Activated CD4-positive, alpha-beta T cell treated with anti-CD3 and anti-CD28 coated beads for 1 hour (primary cell): ENCODE data around the gene RMI2.
A peak's percentile ranks its signal among the peaks of the same experiment; 100 is the strongest.

Experiments used
- DNase-seq: peaks from one replicate; pipeline ENCODE4 v3.0.0-alpha.2; 2020

Gene RMI2

GRCh38 chr16:11329071-11329491, 16.2 kb upstream of the RMI2 start:
- no peak for DNase-seq

GRCh38 chr16:11329891-11330290, 15.4 kb upstream of the RMI2 start:
- no peak for DNase-seq

- DNase-seq, result no peak
These were observed 14.6 kb upstream of the RMI2 start for GRCh38 chr16:11330526-11331237.

- DNase-seq, result no peak
These were observed 13.3 kb upstream of the RMI2 start for GRCh38 chr16:11331967-11332366.

- no peak for DNase-seq
These were observed 12.2 kb upstream of the RMI2 start for GRCh38 chr16:11333010-11333409.

GRCh38 chr16:11333702-11334101, 11.6 kb upstream of the RMI2 start:
- DNase-seq, result no peak

GRCh38 chr16:11334831-11335404, 10.3 kb upstream of the RMI2 start:
- DNase-seq, result no peak

- no peak for DNase-seq
These were observed 6.2 kb upstream of the RMI2 start for GRCh38 chr16:11339075-11339474.

- DNase-seq, result no peak
These were observed 4.5 kb upstream of the RMI2 start for GRCh38 chr16:11340710-11341109.

GRCh38 chr16:11341371-11341770, 3.9 kb upstream of the RMI2 start:
- no peak for DNase-seq

GRCh38 chr16:11342021-11342855, 3.0 kb upstream of the RMI2 start:
- no peak for DNase-seq

GRCh38 chr16:11346700-11347319, 1.6 kb downstream of the RMI2 start:
- DNase-seq, result no peak

- no peak for DNase-seq
These were observed 2.6 kb downstream of the RMI2 start for GRCh38 chr16:11347831-11348230.

- DNase-seq, result no peak
These were observed 3.7 kb downstream of the RMI2 start for GRCh38 chr16:11348737-11349598.

GRCh38 chr16:11349599-11350276, 4.5 kb downstream of the RMI2 start:
- no peak for DNase-seq

- DNase-seq, result no peak
These were observed 5.3 kb downstream of the RMI2 start for GRCh38 chr16:11350519-11350918.

- DNase-seq, result no peak
These were observed 5.7 kb downstream of the RMI2 start for GRCh38 chr16:11350921-11351335.

- DNase-seq, result no peak
These were observed 7.9 kb downstream of the RMI2 start for GRCh38 chr16:11353158-11353557.

GRCh38 chr16:11354407-11354732, 9.1 kb downstream of the RMI2 start:
- DNase-seq, result no peak

GRCh38 chr16:11354733-11355574, 9.7 kb downstream of the RMI2 start:
- DNase-seq, result peak; percentile 43

- DNase-seq, result no peak
These were observed 10.6 kb downstream of the RMI2 start for GRCh38 chr16:11355862-11356261.
